GM18511 (cell line): ENCODE results near the gene ARHGEF18.

Experiments
- ATAC-seq: cut with Tn5 transposase; IDR thresholded peaks from one replicate; pipeline ENCODE4 v1.9.1; 2021; ENCODE audit warnings: mild to moderate bottlenecking, moderate library complexity; ENCODE audit not compliant: unreplicated experiment

The ARHGEF18 gene

GRCh38 chr19:7381073-7381390 lies 32.3 kb downstream of the ARHGEF18 start:
- no peak for ATAC-seq

GRCh38 chr19:7382694-7383093 lies 34.0 kb downstream of the ARHGEF18 start:
- no peak for ATAC-seq

GRCh38 chr19:7383284-7383683 lies 34.5 kb downstream of the ARHGEF18 start:
- no peak for ATAC-seq

- ATAC-seq, result no peak
Measured at GRCh38 chr19:7385062-7385461, 36.3 kb downstream of the ARHGEF18 start.

- no peak for ATAC-seq
Measured at GRCh38 chr19:7386308-7386707, 37.6 kb downstream of the ARHGEF18 start.

- ATAC-seq, result no peak
Measured at GRCh38 chr19:7386769-7387168, 38.0 kb downstream of the ARHGEF18 start.

DNA sequence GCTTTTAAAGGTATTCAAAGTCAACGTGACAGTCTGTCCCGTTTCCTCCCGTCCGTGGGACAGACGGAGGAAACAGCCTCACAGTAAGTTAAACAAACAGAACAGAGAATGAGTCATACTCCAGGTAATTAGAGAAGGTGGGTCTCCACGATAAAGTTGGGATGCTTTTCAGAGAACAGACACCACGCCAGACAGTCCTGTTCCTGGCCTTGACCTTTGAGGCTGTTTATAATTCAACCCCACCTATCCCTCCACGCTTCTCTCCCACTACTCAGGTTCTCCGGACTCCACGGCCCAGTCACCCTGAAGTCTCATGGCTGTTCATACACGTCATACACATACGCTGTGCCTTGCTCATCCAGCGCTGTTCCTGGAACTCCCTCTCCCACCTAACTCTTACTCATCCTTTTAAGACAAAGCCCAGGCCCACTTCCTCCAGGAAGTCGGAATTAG lies 42.5 kb downstream of the ARHGEF18 start:
- ATAC-seq, result no peak

- ATAC-seq, result no peak
Measured at GRCh38 chr19:7393459-7393858, 44.7 kb downstream of the ARHGEF18 start.

DNA sequence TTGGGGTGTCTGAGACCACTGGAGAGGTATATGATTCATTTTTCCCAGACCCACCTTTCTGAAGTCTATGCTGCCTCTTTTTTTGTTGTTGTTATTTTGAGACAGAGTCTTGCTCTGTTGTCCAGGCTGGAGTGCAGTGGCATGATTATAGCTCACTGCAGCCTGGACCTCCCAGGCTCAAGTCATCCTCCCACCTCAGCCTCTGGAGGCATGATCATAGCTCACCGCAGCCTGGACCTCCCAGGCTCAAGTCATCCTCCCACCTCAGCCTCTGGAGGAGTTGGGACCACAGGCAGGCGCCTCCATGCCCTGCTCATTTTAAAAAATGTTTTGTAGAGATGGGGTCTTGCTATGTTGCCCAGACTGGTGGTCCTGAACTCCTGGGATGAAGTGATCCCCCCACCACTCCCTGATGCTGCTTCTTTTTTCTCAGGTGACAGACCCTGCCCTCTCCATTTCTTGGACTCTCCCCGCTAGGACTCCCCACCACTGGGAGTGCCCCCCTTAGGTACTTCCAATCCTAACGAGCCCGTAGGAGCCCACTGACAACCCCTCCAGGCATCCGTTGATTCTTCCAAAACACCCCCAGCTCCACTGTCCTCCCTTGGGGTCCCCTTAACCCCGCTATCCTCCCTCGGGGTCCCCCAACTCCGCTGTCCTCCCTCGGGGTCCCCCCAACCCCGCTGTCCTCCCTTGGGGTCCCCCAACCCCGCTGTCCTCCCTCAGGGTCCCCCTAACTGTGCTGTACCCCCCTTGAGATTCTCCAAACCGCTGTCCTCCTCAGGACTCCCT lies 45.4 kb downstream of the ARHGEF18 start:
- ATAC-seq, result no peak

GRCh38 chr19:7394731-7395359 lies 46.1 kb downstream of the ARHGEF18 start:
- ATAC-seq, result peak; percentile 76

DNA sequence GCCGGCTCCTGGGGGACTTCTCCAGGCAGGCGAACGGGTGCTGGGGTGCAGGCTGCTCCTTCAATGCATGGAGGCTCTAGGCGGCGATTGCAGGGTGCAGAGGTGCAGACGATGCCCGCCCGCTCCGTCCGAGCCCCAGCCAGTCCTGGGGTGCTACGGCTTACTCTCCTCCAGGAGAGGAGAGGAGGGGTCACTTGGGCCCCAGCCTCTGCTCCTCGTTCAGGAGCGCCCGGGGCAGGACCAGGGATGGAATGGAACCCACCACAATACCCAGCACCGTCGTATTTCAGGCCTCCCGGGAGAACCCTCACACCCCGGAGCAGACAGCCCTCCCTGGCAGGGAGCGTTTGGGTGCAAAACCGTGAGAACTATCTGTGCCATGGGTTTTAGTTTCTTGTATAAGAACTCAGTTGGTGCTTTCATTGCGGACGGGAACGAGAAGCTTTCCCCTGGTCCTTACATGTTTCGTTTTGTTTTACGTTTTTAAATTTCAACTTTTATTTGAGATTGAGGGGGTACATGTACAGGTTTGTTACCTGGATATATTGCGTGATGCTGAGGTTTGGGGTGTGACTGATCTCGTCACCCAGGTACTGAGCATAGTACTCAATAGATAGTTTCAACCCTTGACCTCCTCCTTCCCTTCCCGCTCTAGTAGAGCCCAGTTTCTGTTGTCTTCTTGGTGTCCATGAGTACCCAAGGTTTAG lies 46.8 kb downstream of the ARHGEF18 start:
- ATAC-seq, result peak; percentile 35

GRCh38 chr19:7397687-7398086 lies 49.0 kb downstream of the ARHGEF18 start:
- ATAC-seq, result no peak
